ENCODE measurements around the gene EPX.

EPX gene

GRCh38 chr17:58186591-58186990, 5.9 kb upstream of the EPX start:
- no peak for DNase-seq

DNA sequence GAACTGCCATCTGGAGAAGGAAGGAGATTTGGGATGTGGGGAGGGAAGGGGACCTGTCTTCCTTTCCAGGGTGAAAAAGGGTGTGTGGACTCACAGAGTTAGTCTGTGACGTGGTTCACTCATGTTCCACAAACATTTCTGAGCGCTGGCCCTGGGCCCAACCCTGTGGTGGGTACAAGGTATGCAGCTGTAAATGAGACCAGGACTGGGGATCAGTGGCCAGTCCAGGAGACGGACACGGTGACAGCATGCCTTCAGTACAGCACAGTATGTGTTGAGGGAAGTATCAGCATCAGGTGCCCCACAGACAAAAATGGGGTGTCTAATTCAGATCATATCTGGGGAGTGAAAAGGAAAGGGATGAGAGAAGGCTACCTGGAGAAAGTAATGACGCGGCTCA, 5.5 kb upstream of the EPX start:
- DNase-seq: no peak

DNA sequence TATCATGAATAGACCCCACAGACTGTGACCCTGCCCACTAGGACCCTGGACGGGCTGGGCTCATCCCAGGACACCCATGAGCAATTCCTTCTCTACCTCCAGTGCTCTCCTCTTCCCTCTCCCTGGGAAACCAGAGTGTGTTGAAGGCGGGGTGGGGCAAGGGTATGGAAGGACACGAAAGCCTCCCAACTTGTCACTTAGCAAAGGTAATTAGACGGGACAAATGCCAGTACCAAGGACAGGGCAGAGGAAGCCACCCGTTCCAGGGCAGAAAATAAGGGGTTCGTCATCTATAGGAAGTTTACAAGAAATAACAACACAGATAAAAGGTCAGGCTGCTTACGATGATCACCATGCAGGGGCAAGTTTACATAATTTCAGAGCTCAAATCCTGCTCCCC, 4.9 kb upstream of the EPX start:
- DNase-seq: no peak

DNA sequence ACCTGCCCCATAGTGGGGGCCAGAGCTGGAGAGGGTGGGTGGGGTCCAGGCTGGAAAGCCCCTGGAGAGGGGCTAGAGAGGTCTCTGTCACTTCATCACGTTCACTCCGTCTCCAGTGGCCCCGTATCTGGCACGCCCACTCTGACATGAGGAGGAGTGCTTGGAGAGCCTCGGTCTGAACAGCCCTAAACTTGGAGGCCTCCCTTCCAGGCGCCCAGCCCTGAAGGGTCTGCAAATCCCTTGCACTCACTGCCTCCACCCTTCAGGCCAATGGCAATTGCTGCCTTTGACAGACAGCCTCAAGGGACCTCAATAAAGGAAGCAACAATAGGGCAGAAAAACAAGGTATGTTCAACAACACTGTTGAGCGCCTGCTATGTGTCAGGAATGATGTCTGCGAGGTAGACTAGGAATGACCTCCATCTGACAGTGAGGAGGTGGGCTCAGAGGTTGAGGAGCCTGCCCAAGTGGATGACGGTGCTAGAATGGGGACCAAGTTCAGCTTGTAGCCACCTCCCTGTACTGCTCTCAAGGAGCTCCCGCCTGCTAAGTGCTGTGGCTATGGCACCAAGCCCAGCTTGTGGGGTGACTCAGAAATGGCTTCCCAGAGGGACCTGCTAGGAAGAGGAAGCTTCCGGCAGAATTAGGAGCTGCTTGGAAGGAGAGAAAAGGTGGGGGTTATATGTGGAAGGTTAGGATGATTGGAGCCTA, 2.9 kb upstream of the EPX start:
- peak; percentile 69 for DNase-seq

DNA sequence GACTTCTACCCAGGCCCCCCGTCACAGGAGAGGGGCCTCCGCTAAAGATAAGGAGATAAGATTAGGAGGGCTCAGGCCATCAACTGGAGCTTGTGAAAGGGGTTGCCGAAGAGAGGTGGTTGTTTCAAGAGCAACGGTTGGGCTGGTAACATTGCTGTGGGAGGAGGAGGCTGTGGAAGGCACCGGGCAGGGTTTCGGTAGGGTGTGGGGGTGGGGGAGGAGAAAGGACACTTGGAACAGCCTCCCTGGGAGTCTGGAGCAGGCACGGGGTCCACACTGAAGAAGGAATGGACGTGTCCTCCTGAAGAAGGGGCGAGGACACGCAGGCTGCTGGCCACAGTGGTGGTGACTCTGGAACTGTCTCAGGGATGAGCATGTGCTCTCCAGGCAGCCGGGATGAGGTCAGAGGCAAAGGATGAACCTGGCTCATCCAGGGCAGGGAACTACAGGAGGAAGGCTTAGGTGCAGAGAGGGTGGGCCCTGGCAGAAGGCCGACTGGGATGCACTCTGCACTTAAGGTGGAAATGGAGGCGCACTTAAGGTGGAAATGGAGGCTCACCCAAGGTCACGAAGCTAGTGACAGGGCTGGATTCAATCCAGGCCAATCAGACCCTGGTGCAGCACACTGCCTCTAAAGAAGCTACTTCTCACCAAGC, 1.2 kb upstream of the EPX start:
- DNase-seq: no peak

DNA sequence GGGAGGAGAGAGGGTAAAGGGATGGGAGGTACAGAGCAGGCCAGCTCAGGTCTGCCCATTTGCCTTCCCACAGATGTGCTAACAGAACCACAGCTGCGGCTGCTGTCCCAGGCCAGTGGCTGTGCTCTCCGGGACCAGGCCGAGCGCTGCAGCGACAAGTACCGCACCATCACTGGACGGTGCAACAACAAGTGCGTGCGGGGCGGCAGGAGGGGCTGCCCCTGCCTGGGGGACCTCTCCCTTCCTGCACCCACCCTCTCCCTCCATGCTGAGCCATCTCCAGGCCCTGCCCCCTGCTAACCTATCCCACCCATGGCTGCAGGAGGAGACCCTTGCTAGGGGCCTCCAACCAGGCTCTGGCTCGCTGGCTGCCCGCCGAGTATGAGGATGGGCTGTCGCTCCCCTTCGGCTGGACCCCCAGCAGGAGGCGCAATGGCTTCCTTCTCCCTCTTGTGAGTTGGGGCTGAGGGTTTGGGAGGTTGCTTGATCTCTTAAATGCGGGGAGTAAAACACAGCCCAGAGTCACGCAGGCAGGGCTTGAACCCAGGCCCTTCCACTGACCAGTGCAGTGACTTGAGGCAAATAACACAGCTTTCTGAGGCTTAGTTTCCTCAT, 1.2 kb downstream of the EPX start:
- DNase-seq: no peak

DNA sequence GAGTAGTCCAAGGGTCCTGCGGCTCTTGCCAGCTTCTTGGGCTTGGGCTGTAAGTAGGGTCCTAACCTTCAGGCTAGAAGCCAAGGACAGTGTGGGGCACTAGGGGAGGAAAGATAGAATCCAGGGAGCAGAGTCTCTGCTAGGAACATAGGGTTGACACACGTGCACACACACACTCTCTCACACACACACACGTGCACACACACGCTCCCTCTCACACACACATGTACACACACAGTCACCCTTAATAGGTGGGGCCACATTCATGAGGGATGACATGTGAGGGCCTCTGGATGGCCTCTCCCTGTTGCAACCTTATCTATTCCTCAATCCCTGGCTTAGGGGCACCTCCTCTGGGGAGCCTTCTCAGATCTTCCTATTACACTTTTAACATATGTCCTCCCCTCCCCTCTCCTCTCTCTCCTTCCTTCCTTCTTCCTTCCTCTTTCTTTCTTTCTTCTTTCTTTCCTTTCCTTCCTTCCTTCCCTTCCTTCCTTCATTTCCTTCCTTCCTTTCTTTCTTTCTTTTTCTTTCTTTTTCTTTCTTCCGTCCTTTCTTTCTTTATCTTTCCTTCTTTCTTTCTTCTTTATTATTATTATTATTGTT, 3.1 kb downstream of the EPX start:
- no peak for DNase-seq

DNA sequence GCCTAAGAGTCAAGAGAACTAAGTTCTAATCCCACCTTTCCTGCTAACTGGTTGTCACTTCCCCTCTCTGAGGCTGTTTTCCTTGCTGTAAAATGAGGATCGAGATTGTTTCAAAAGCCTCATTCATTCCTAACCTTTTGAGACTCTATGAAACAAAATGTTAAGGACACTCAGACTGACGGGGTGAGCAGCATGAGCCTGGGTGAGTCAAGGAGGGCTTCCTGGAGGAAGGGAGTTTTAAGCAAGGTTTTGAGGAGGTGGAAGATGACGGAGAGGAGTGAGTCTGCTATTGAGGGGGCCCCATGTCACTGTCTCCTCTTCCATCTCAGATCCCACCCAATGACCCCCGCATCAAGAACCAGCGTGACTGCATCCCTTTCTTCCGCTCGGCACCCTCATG, 4.1 kb downstream of the EPX start:
- DNase-seq: no peak

DNA sequence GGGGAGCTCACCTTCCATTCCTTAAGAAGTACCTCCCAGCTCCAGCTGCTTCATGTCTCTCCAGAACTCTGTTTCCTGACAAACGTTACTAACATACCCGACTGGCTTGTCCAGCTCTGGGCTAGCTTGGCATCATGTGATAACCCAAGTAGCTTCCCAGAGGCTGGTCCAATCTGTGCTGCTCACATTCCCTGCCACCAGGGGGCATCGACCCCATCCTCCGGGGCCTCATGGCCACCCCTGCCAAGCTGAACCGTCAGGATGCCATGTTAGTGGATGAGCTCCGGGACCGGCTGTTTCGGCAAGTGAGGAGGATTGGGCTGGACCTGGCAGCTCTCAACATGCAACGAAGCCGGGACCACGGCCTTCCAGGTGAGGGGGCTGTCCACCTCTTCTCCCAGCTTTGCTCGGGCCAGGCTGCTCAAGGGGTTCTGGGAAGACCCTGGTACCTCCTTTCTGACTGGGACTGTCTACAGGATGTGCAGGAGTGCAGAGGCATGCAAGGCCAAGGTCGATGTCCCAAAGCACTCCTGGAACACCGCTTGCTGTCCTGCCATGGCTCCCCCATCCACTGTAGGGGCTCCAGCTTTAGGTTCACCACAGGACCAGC, 7.6 kb downstream of the EPX start:
- DNase-seq: no peak

DNA sequence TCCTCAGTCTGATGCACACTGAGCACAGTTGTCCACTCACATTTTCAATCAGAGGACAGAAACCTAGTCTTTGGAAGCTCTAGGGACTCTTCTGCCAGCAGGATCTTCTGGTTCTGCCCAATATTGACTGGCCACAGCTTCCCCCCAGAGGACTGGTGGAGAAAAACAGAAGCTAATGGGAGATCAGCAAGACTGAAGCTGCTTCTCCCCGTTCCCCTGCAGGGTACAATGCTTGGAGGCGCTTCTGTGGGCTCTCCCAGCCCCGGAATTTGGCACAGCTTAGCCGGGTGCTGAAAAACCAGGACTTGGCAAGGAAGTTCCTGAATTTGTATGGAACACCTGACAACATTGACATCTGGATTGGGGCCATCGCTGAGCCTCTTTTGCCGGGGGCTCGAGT, 10.3 kb downstream of the EPX start:
- no peak for DNase-seq

DNA sequence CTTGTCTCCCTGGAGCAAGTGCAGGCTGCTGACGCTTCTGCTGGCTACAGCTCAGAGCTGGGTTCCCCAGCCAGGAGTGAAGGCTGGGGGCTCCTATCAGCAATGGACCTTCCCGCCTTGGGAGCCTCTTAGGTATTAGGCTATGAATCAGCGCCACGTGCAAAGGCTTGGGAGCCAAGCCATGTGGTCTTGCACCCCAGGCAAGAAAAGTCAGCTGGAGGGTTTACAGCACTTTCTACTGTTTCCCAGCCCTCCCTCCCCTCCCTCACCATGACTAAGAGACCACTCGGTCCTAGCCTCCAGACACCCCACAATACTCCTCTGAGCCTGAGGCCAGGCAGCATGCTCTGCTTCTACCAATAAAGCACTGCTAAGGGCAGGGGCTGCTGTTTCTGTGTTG, 12.3 kb downstream of the EPX start:
- DNase-seq: no peak

GRCh38 chr17:58205936-58206335, 13.4 kb downstream of the EPX start:
- no peak for DNase-seq

DNA sequence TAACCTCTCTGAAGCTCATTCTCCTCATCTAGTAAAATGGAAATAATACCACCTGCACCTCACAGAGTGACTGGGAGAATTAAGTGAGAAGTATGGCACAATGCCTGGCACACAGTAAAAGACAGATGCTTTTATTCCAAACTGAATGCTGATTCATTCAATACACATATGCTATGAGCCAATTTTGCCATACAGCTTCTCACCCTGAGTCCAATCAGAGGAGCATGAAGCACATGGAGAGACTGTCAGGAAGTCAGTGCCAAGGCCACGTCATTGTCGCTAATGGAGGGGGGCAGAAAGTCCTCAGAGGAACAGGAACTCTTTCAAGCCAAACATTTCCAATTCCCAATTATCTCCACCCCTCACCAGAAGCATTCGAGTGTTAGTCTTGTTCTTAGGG, 14.9 kb downstream of the EPX start:
- DNase-seq: no peak

DNA sequence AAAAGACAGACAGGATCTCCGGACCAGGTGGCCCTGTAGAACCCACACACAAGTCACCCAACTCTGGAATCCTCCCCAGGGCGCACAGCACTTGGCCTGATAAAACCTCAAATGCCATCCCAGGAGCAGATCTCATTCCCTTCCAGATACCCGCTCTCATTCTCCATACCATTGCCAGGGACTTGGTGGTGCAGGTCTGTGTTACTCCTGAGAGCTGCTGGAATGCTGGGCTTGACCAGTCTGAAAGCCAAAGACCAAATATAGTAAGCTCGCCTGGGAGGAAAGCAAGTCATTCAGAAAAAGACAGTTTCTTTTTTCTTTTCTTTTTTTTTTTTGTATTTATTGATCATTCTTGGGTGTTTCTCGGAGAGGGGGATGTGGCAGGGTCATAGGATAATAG, 15.8 kb downstream of the EPX start:
- DNase-seq: no peak

DNA sequence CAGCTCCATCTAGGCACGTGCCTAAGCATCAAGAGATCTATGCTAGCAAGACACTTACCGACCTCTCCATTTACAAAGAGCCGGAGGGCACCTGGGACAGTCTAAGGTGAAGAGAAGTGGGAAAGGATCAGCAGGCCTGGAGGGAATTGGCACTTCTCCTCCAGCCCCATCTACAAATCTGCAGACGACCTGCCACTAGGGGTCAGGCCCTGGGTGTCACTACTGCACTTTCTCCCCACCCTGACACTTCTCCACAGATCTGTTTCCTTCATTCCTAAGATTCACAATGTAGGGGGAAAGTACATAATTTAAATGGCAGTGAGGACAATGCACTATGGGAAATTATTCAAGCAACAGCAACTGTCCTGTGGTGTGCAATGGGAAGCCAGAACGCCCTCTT, 18.4 kb downstream of the EPX start:
- DNase-seq: no peak

GRCh38 chr17:58215685-58216084, 23.2 kb downstream of the EPX start:
- DNase-seq: no peak

- DNase-seq: no peak
These were observed 25.2 kb downstream of the EPX start for GRCh38 chr17:58217766-58218165.

DNA sequence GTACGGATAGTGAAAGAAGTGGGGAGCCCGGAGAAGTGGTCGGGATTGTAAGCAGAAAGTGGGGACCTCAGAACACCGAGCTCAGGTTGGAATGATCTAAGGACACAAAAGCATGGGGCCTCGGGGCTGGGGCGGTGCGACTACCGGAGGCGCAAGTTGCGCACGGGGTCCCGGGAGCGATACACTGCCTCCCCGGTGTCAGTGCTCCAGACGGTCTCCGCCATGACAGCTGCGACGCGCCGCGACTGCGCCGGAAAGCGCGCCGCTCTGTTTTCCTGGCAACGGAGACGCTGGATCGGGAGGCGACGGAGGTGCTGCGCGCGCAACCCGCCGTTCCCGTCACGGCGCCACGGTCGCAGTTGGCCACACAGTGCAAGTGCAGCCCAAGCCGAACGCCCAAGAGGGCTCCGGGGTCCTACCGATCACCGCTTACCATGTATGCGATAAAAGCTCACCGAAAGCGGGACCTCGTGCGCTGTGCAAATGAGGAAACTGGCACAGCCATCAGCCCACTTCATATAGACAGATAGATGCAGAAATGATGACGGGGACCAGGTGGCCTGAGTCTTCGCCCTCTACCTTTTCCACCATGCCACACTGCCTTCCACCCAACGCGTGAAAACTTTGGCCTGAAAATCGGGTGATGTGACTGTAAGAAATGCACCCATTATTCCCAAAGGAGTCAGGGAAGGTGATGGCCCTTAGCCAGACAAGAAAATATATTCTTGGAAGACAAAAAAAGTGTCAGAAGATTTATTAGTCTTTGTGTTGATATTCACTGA, 26.7 kb downstream of the EPX start, which contains the start of gene MKS1:
MKS1 (minus strand) TSS at position 249 of the 782 bp plus-strand sequence; CDS start at position 224, 25 bp downstream.
- peak; percentile 62 for DNase-seq

DNA sequence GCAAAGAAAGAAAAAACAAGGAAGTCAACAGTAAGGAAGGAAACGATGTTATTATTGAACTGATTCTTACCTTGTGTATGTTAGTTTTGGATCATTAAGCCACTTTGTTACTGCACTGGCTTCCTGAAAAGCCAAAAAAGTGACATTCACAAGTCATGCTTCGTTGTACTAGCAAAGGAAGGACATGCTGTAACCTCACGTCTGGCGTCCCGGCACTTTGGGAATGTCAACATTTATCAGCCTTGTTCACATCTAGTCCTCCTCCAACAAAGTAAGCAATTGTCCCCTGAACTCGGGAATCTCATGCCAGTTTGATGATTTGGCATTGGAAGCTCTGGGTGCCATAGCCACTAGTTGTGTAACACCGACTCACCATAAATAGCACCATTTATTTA, 27.3 kb downstream of the EPX start:
- DNase-seq: no peak

DNA sequence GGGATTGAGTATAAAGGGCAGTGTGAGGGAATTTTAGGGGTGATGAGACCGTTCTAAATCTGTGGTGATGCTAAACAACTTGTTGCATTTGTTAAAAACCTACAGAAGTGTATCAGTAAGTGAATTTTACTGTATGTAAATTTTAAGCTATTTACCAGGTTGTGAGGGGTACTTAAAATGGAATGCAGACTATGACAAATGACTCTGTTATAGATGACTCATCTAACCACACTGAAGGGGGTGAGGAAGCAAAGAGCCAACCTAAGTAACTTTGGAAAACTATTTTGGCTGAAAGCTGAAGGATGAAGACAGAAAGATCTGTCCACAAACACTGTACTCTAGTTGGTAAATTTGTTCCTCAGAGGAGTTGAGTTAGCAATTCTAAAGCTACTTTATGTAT, 31.8 kb downstream of the EPX start:
- no peak for DNase-seq

DNA sequence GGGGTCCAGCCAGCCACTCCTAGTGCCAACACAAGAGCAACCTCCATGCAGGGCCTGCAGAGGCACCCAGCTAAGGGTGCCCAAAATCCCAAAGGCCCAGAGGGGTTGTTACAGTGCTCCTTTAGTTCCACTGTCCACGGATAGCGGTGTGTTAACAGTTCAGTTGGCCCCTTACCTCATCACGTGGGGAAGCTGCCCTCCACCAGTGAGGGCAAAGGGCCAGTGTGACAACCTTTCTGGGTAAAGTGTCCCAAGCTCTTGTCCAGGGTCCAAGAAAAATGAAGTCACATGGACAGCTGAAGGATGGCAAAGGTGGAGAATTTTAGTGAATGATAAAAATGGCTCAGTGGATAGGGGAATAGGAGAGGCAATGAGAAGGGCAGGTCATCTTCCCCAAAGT, 35.2 kb downstream of the EPX start:
- no peak for DNase-seq

DNA sequence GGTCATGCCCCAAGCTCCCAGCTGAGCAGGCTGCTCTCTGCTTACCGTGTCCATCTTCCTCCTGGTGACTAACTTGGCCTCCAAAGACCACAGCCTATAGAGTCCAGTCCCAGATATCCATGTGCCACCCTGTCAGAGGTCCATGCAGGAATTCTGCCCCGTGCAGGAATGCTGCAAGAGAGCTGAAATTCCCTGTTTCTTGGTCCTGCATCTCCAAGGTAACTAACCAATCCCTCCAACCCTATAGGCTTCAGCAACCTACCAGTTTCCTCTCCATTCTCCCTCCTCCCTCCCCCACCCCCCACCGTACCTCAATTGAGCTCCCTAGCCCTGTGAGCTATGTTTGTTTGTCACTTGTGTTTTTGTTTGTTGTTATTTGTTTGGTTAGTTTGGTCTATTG, 36.2 kb downstream of the EPX start:
- no peak for DNase-seq

DNA sequence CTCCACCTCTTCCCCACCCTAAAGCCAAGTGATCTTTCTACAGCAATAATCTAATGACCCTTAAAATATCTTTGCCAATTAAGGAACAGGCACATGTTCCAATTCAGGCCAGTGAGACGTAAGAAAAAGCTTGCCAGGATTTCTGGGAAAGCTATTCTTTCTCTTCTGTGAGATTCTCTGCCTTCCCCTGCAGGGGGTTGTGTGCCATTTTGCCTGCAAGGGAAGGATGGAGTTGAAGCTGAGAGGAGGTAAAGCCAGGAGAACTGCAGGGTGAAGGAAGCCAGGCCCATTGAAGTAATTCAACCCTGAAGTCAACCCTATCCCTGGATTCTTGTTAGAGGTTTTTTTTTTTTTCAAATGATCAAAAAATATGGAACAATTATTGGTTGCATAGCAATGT, 36.9 kb downstream of the EPX start:
- no peak for DNase-seq
